Prostate gland (tissue), 2 donors: ENCODE results near the gene SOBP. TPM values are rescaled to one million over a fixed set of nuclear protein-coding genes. Genes with fewer than 3 reads are reported as not detected.

Experiments
- DNase-seq: peaks from one replicate; pipeline ENCODE4 v3.0.0-alpha.2; 2019; ENCODE audit warnings: low spot score
- H3K27ac ChIP-seq, 2 donors: fragments of 200-600 bp; sonication (generic); 2 replicates each; pipeline ENCODE4 v1.5.1; 2017 to 2019
- H3K27me3 ChIP-seq: fragments of 200-600 bp; sonication (generic); replicated peaks from 2 replicates; pipeline ENCODE4 v1.5.1; 2019; ENCODE audit not compliant: insufficient read depth
- H3K36me3 ChIP-seq, 2 donors: fragments of 200-600 bp; sonication (generic); 1 replicate in 1 of 2; 2 replicates in 1 of 2; pipeline versions ENCODE4 v1.5.1 to v1.8.1; 2017 to 2019
- H3K4me1 ChIP-seq: fragments of 200-600 bp; sonication (generic); replicated peaks from 2 replicates; pipeline ENCODE4 v1.5.1; 2019
- H3K4me3 ChIP-seq, 2 donors: fragments of 200-600 bp; sonication (generic); 2 replicates each; pipeline ENCODE4 v1.5.1; 2017 to 2019
- H3K9me3 ChIP-seq: fragments of 200-600 bp; sonication (generic); 2 replicates; pipeline ENCODE4 v1.5.1; 2017
- CTCF ChIP-seq, 4 experiments: fragments of 200-600 bp in 2 of 4; fragments of 450-650 bp in 2 of 4; sonication (generic) in 2 of 4; IDR thresholded peaks; 1 replicate in 3 of 4; 2 replicates in 1 of 4; pipeline ENCODE4 v1.5.1; 2016 to 2019; ENCODE audit warnings: antibody characterized with exemption in 4 of 4, mild to moderate bottlenecking in 2 of 4, moderate library complexity in 2 of 4
- POLR2A ChIP-seq: fragments of 450-650 bp; IDR thresholded peaks from one replicate; pipeline ENCODE4 v1.6.1; 2016; ENCODE audit warnings: antibody characterized with exemption, mild to moderate bottlenecking
- POLR2AphosphoS5 ChIP-seq: sonication (generic); formaldehyde crosslinking; IDR thresholded peaks from one replicate; pipeline ENCODE4 v1.6.1; 2017; ENCODE audit warnings: antibody characterized with exemption
- WGBS: methylation state at CpG from one replicate; pipeline ENCODE4 v1.1.5; 2018; 5-methylcytosine and 5-hydroxymethylcytosine counted together
- intact Hi-C: fragments of 100-400 bp; cut with DNase I; formaldehyde crosslinking; loops from one replicate; pipeline ENCODE4 v1.14.2; 2022
- total RNA-seq, 2 donors: library from RNA; depleted of rRNA; stranded (reverse); fragments of >200 nt; gene quantifications; one replicate each; pipeline ENCODE4 v1.1.0, GENCODE V29; 2016

SOBP gene
- total RNA-seq, 2 donors from 2014 or later, result 15.8 to 23.3 TPM

GRCh38 chr6:107443608-107444267 lies 46.2 kb upstream of the SOBP start:
- 78% methylated on average over 7 of the region's 7 CpGs for WGBS
- no peaks in the 10 kb centered on the region for H3K36me3 ChIP-seq
- no peaks in the 10 kb centered on the region for H3K9me3 ChIP-seq
- no peak for DNase-seq
- H3K4me1 ChIP-seq, result no peaks in the 10 kb centered on the region
- no peaks in the 10 kb centered on the region for H3K27me3 ChIP-seq
- intact Hi-C loops, result no loop called here
- H3K27ac ChIP-seq, result no peak overlapping the region
- TF ChIP-seq POLR2AphosphoS5 (no peak), CTCF (IDR thresholded peaks at IDR 0.05) (no peak), POLR2A (no peak)
- H3K4me3 ChIP-seq, result no peak overlapping the region

- WGBS, result 91% methylated on average over 1 of the region's 1 CpG
Measured at GRCh38 chr6:107444277-107444676, 45.6 kb upstream of the SOBP start.

GRCh38 chr6:107447663-107448216 lies 42.2 kb upstream of the SOBP start:
- Histone ChIP-seq H3K36me3 (no peaks in the 10 kb centered on the region), H3K9me3 (no peaks in the 10 kb centered on the region), H3K27ac (no peak overlapping the region), H3K4me3 (no peak overlapping the region), H3K27me3 (no peaks in the 10 kb centered on the region), H3K4me1 (no peaks in the 10 kb centered on the region)
- 95% methylated on average over 2 of the region's 2 CpGs for WGBS
- TF ChIP-seq CTCF (IDR thresholded peaks at IDR 0.05) (no peak), POLR2AphosphoS5 (no peak), POLR2A (no peak)
- intact Hi-C loops, result no loop called here
- DNase-seq, result no peak

More at GRCh38 chr6:107444277-107444676, 45.6 kb upstream of the SOBP start:
- Histone ChIP-seq H3K4me1 (no peaks in the 10 kb centered on the region), H3K9me3 (no peaks in the 10 kb centered on the region), H3K27me3 (no peaks in the 10 kb centered on the region), H3K36me3 (no peaks in the 10 kb centered on the region), H3K27ac (no peak overlapping the region), H3K4me3 (no peak overlapping the region)
- TF ChIP-seq CTCF (IDR thresholded peaks at IDR 0.05), result no peak
- TF ChIP-seq POLR2AphosphoS5, result no peak
- TF ChIP-seq POLR2A, result no peak
- no peak for DNase-seq
- intact Hi-C loops, result no loop called here

GRCh38 chr6:107448776-107449175 lies 41.1 kb upstream of the SOBP start:
- 73% methylated on average over 1 of the region's 1 CpG for WGBS
- TF ChIP-seq POLR2AphosphoS5 (no peak), CTCF (IDR thresholded peaks at IDR 0.05) (no peak), POLR2A (no peak)
- DNase-seq, result no peak
- no peaks in the 10 kb centered on the region for H3K9me3 ChIP-seq
- H3K27ac ChIP-seq, result no peak overlapping the region
- H3K27me3 ChIP-seq, result no peaks in the 10 kb centered on the region
- no peak overlapping the region for H3K4me3 ChIP-seq
- intact Hi-C loops, result no loop called here
- H3K36me3 ChIP-seq, result no peaks in the 10 kb centered on the region
- H3K4me1 ChIP-seq, result no peaks in the 10 kb centered on the region
